IMR-90 (cell line): ENCODE data around the gene KIF6. TPM values are rescaled to one million over a fixed set of nuclear protein-coding genes. Genes with fewer than 3 reads are reported as not detected.

Source experiments
- ATAC-seq: fragments of 200-7000 bp; cut with Tn5 transposase; 2 replicates; pipeline ENCODE4 v1.9.1; 2020; ENCODE audit warnings: low read depth, mild to moderate bottlenecking, moderate library complexity
- BruUV-seq: library from RNA; stranded (reverse); fragments of 400-500 nt; replicated peaks from 2 replicates; lab custom pipeline; 2021; lab: Mats Ljungman, UMichigan
- CTCF ChIA-PET: fragments of 300-600 bp; formaldehyde crosslinking; extraction: SDS; loops from one replicate; lab custom pipeline; 2021; ENCODE audit warnings: antibody characterized with exemption; lab: Yijun Ruan, JAX
- POLR2A ChIA-PET: fragments of 300-600 bp; sonication (Branson Sonifier 250); formaldehyde crosslinking; loops from one replicate; lab custom pipeline; 2022; ENCODE audit warnings: antibody characterized with exemption; ENCODE audit not compliant: unreplicated experiment; lab: Charles Lee
- DNase-seq: peaks from one replicate; pipeline ENCODE4 v3.0.0; 2013
- H2AFZ ChIP-seq: replicated peaks from 2 replicates; pipeline ENCODE3; 2013; ENCODE audit warnings: low read length, mild to moderate bottlenecking; ENCODE audit not compliant: poor library complexity
- H2AK5ac ChIP-seq: 2 replicates; pipeline ENCODE4 v1.6.1; 2013; ENCODE audit warnings: low read depth, low read length, inconsistent platforms
- H2AK9ac ChIP-seq: replicated peaks from 2 replicates; pipeline ENCODE3; 2013; ENCODE audit warnings: mild to moderate bottlenecking, low read depth, low read length, moderate library complexity; ENCODE audit not compliant: poor library complexity
- H2BK120ac ChIP-seq: 2 replicates; pipeline ENCODE4 v1.6.1; 2013; ENCODE audit warnings: low read depth, low read length, inconsistent platforms
- H2BK15ac ChIP-seq: 3 replicates; pipeline ENCODE4 v1.6.1; 2013; ENCODE audit warnings: low read depth, low read length, inconsistent platforms
- H2BK20ac ChIP-seq: 2 replicates; pipeline ENCODE4 v1.6.1; 2013; ENCODE audit warnings: low read depth, mild to moderate bottlenecking, inconsistent platforms, low read length, moderate library complexity
- H2BK5ac ChIP-seq: 2 replicates; pipeline ENCODE4 v1.6.1; 2013; ENCODE audit warnings: mild to moderate bottlenecking, low read depth, low read length, inconsistent platforms; ENCODE audit not compliant: poor library complexity, severe bottlenecking
- H3K14ac ChIP-seq: replicated peaks from 2 replicates; pipeline ENCODE4 v1.6.1; 2013; ENCODE audit warnings: low read depth, low read length, inconsistent platforms
- H3K18ac ChIP-seq: 2 replicates; pipeline ENCODE4 v1.6.1; 2013; ENCODE audit warnings: low read depth, low read length, control low read depth
- H3K23ac ChIP-seq: 2 replicates; pipeline ENCODE4 v1.6.1; 2013; ENCODE audit warnings: low read depth, low read length, inconsistent platforms
- H3K27ac ChIP-seq: 2 replicates; pipeline ENCODE4 v1.5.1; 2013; ENCODE audit warnings: mild to moderate bottlenecking, control low read depth, low read length; ENCODE audit not compliant: insufficient read depth
- H3K27me3 ChIP-seq: 2 replicates; pipeline ENCODE4 v1.6.1; 2013; ENCODE audit warnings: low read length; ENCODE audit not compliant: control insufficient read depth, insufficient read depth
- H3K36me3 ChIP-seq: 2 replicates; pipeline ENCODE4 v1.6.1; 2013; ENCODE audit warnings: low read length, mixed read lengths; ENCODE audit not compliant: control insufficient read depth, insufficient read depth
- H3K4ac ChIP-seq: 2 replicates; pipeline ENCODE4 v1.6.1; 2013; ENCODE audit warnings: low read depth, low read length, inconsistent platforms
- H3K4me1 ChIP-seq: 2 replicates; pipeline ENCODE4 v1.6.1; 2013; ENCODE audit warnings: low read length, mixed read lengths; ENCODE audit not compliant: control insufficient read depth, insufficient read depth
- H3K4me2 ChIP-seq: 2 replicates; pipeline ENCODE4 v1.6.1; 2013; ENCODE audit warnings: low read depth, mild to moderate bottlenecking, control low read depth, low read length, moderate library complexity
- H3K4me3 ChIP-seq: 2 replicates; pipeline ENCODE4 v1.5.1; 2013; ENCODE audit warnings: low read depth, mild to moderate bottlenecking, control low read depth, low read length, moderate library complexity; ENCODE audit not compliant: insufficient read depth
- H3K56ac ChIP-seq: 2 replicates; pipeline ENCODE4 v1.6.1; 2013; ENCODE audit warnings: low read length, inconsistent platforms; ENCODE audit not compliant: insufficient read depth; ENCODE audit errors: extremely low read depth
- H3K79me1 ChIP-seq, 2 experiments: 2 replicates each; pipeline ENCODE4 v1.6.1; 2013; ENCODE audit warnings: low read length in 2 of 2, inconsistent platforms in 1 of 2, low read depth in 1 of 2
- H3K9ac ChIP-seq: 2 replicates; pipeline ENCODE4 v1.6.1; 2013; ENCODE audit warnings: low read depth, low read length, control low read depth
- H3K9me1 ChIP-seq: 2 replicates; pipeline ENCODE4 v1.6.1; 2013; ENCODE audit warnings: low read length, inconsistent platforms; ENCODE audit not compliant: insufficient read depth
- H3K9me3 ChIP-seq: 2 replicates; pipeline ENCODE4 v1.6.1; 2013; ENCODE audit warnings: low read length; ENCODE audit not compliant: control insufficient read depth, insufficient read depth
- H4K20me1 ChIP-seq: 2 replicates; pipeline ENCODE4 v1.6.1; 2013; ENCODE audit warnings: low read length, inconsistent platforms; ENCODE audit not compliant: insufficient read depth
- H4K5ac ChIP-seq: 2 replicates; pipeline ENCODE4 v1.6.1; 2013; ENCODE audit warnings: mild to moderate bottlenecking, low read depth, low read length, control low read depth
- H4K8ac ChIP-seq, 2 experiments: 2 replicates each; pipeline ENCODE4 v1.6.1; 2013; ENCODE audit warnings: low read depth in 2 of 2, low read length in 2 of 2, control low read depth in 1 of 2, inconsistent platforms in 1 of 2
- H4K91ac ChIP-seq: 2 replicates; pipeline ENCODE4 v1.6.1; 2013; ENCODE audit warnings: low read depth, low read length, inconsistent platforms; ENCODE audit not compliant: insufficient read depth
- CEBPB ChIP-seq: IDR thresholded peaks from 2 replicates; pipeline ENCODE4 v1.6.1; 2012; ENCODE audit warnings: low read depth, low read length, improper control_type of control experiment
- CHD1 ChIP-seq: IDR thresholded peaks from 2 replicates; pipeline ENCODE4 v1.6.1; 2012; ENCODE audit warnings: low read depth, low read length, improper control_type of control experiment
- CTCF ChIP-seq: conservative IDR thresholded peaks from 2 replicates; pipeline ENCODE4 v1.5.1; 2012; ENCODE audit warnings: mild to moderate bottlenecking, low read depth, low read length, improper control_type of control experiment
- MXI1 ChIP-seq: IDR thresholded peaks from 2 replicates; pipeline ENCODE4 v1.6.1; 2012; ENCODE audit warnings: low read depth, mild to moderate bottlenecking, low read length, moderate library complexity, borderline replicate concordance
- RFX5 ChIP-seq: IDR thresholded peaks from 2 replicates; pipeline ENCODE4 v1.8.0; 2012; ENCODE audit warnings: low read depth, mild to moderate bottlenecking, low read length, moderate library complexity
- WGBS, 2 experiments: methylation state at CpG; one replicate each; pipeline versions ENCODE4 v1.1.5 to v1.1.7; 2013; ENCODE audit warnings: missing lambda C conversion rate in 2 of 2; ENCODE audit not compliant: insufficient read length in 1 of 2; ENCODE audit errors: extremely low coverage in 2 of 2; 5-methylcytosine and 5-hydroxymethylcytosine counted together
- dilution Hi-C: fragments of 300-500 bp; cut with HindIII; formaldehyde crosslinking; loops from one replicate; pipeline ENCODE4 v1.14.3; 2018; ENCODE audit warnings: low sequenced_read_pairs; ENCODE audit not compliant: unreplicated experiment
- in situ Hi-C: fragments of 300-500 bp; cut with MboI; formaldehyde crosslinking; loops from 3 replicates; pipeline ENCODE4 v1.14.3; 2019; ENCODE audit warnings: low sequenced_read_pairs, inconsistent platforms, mixed read lengths
- intact Hi-C: fragments of 100-400 bp; cut with micrococcal nuclease; formaldehyde crosslinking; loops from 2 replicates; pipeline ENCODE4 v1.10.0; 2022
- polyA plus RNA-seq, 3 experiments: library from polyadenylated mRNA; depleted of rRNA; stranded (reverse); fragments of >200 nt; gene quantifications; 2 replicates each; pipeline ENCODE4 v1.2.3, GENCODE V29; 2012; ENCODE audit warnings: low replicate concordance in 1 of 3
- total RNA-seq: library from RNA; depleted of rRNA; stranded (reverse); fragments of >200 nt; gene quantifications from 2 replicates; pipeline ENCODE4 v1.2.3, GENCODE V29; 2012

KIF6 gene
- total and polyA plus RNA-seq, 2 of the 4 experiments (the other 2 are of a cell fraction), result under 0.01 to 0.10 TPM

GRCh38 chr6:39524007-39524406, 201.2 kb downstream of the KIF6 start:
- H2BK20ac ChIP-seq, result no peak overlapping the region
- no peak overlapping the region for H2AK9ac ChIP-seq
- H3K4ac ChIP-seq, result no peak overlapping the region
- WGBS, 2 experiments, result no CpG with 5 or more reads among the region's 2 CpGs
- no peaks in the 10 kb centered on the region for H3K9me1 ChIP-seq
- no peak overlapping the region for H2AK5ac ChIP-seq
- no peak for TF ChIP-seq MXI1
- no peak for TF ChIP-seq CTCF
- TF ChIP-seq RFX5, result no peak
- TF ChIP-seq CEBPB, result no peak
- no peak for TF ChIP-seq CHD1
- H3K36me3 ChIP-seq, result no peaks in the 10 kb centered on the region
- H4K20me1 ChIP-seq, result no peaks in the 10 kb centered on the region
- H3K79me1 ChIP-seq, result no peaks in the 10 kb centered on the region
- H4K5ac ChIP-seq, result no peak overlapping the region
- ChIA-PET CTCF (no interaction called here), POLR2A (no interaction called here)
- H3K4me1 ChIP-seq, result no peaks in the 10 kb centered on the region
- no peak overlapping the region for H3K18ac ChIP-seq
- no peak overlapping the region for H3K4me3 ChIP-seq
- no peak for DNase-seq
- no peak overlapping the region for H2BK120ac ChIP-seq
- no peak overlapping the region for H2BK15ac ChIP-seq
- no peak overlapping the region for H4K8ac ChIP-seq
- H3K9me3 ChIP-seq, result no peaks in the 10 kb centered on the region
- H3K4me2 ChIP-seq, result no peak overlapping the region
- intact Hi-C loops (no loop called here), dilution Hi-C loops (no loop called here), in situ Hi-C loops (no loop called here)
- H3K14ac ChIP-seq, result no peak overlapping the region
- no peak for ATAC-seq
- no peak overlapping the region for H3K23ac ChIP-seq
- H3K27me3 ChIP-seq, result no peaks in the 10 kb centered on the region
- no peak overlapping the region for H3K9ac ChIP-seq
- H4K91ac ChIP-seq, result no peak overlapping the region
- H2BK5ac ChIP-seq, result no peak overlapping the region
- no peak overlapping the region for H3K56ac ChIP-seq
- no peak overlapping the region for H3K27ac ChIP-seq
- H2AFZ ChIP-seq, result no peak overlapping the region
- BruUV-seq, result no TSS peak
